HG03175 (cell line): ENCODE data around the gene TMEM168.
"Not testable (repeated sequence)": the region's sequence is repeated elsewhere in the genome, so short reads cannot be mapped to it uniquely, and the experiment has no call there.

Source experiments
- ATAC-seq: cut with Tn5 transposase; IDR thresholded peaks from one replicate; pipeline ENCODE4 v1.9.1; 2021; ENCODE audit warnings: mild to moderate bottlenecking, moderate library complexity; ENCODE audit not compliant: unreplicated experiment

TMEM168 gene

GRCh38 chr7:112789817-112790585 lies at the start of gene TMEM168:
TMEM168 (minus strand) TSS chr7:112790393; CDS start chr7:112784825, 5,568 bp downstream.
- ATAC-seq, result peak; percentile 85

DNA sequence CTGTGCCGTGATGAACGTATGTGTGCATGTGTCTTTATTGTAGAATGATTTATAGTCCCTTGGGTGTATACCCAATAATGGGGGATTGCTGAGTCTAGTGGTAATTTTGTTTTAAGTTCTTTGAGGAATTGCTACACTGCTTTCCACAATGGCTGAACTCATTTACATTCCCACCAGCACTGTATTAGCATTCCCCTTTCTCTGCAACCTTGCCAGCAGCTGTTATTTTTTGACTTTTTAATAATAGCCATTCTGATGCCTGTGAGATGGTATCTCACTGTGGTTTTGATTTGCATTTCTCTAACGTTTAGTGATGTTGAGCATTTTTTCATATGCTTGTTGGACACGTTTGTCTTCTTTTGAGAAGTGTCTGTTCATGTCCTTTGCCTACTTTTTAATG lies 45.7 kb upstream of the TMEM168 start:
- not testable (repeated sequence) for ATAC-seq

DNA sequence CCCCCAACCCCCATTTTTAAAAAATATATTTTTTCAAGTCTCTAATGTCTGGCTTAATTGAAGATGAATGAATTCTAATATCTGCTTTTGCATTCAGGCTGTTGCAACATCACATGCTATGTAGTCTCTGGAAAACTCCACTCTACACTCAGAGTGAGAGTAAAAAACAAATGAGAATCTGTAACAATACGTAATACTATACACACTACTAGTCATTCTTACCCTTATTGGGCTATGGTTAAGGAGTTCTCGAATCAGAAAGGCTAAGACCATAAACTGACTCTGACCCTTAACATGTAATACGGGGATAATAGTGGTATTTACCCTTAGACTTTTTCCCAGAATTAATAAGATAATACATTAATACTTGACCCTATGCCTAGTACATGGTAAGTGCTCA lies 42.9 kb upstream of the TMEM168 start:
- no peak for ATAC-seq

GRCh38 chr7:112830769-112831168 lies 40.6 kb upstream of the TMEM168 start:
- ATAC-seq, result no peak

GRCh38 chr7:112828696-112829095 lies 38.5 kb upstream of the TMEM168 start:
- ATAC-seq, result no peak

DNA sequence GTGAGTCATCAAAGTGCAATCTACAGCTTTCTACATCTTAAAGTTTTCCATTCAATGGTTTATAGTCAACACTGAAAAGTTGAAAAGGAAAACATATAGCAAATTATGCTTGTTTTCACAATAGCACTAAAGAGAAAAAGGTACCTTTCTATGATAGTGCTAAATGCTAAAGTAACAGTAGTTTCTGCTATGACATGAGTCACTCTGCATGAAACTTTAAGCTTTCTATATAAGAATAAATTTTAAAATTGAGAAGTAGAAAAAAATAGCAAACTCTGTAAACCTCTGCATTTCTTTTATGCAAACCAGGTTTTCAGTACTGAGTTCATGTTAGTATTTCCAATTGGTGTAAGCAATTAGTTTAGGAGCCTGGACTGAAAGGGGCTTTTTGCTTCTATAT lies 31.2 kb upstream of the TMEM168 start:
- no peak for ATAC-seq

DNA sequence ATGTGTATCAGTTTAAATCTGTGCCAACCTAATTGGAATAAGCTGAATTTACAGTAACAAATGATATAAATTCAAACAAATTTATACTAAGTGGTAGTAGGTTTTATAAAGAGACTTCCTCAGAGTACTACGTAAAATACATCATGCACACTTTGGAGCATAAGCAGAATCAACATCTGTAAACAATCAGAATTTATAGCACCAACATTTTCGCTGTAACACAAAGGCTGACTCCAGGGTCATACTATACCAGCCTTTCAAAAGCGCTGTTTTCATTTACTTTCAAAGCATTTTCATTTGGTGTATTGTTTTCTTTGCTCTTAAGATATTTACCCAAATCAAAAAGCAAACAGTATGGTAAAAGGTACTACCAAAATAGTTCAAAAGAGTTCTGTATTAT lies 29.3 kb upstream of the TMEM168 start:
- no peak for ATAC-seq

DNA sequence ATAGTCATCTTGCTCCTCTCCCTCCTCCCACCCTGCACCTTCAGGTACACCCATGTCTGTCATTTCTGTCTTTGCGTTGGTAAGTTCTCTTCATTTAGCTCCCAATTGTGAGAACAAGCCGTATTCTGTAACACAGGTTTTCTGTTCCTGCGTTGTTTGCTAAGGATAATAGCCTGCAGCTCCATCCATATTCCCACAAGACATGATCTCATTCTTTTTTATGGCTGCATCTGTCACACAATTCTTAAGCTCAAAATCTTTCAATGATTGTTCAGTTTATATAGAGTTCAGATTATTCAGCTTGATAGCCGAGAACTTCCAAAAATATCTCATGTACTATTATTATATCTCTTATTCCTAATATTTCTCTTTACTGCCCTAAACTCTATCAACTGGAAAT lies 16.0 kb upstream of the TMEM168 start:
- ATAC-seq, result no peak

GRCh38 chr7:112802406-112802805 lies 12.2 kb upstream of the TMEM168 start:
- ATAC-seq, result no peak

- ATAC-seq, result no peak
These were observed 10.3 kb upstream of the TMEM168 start for GRCh38 chr7:112800486-112800885.

GRCh38 chr7:112799448-112800120 lies 9.4 kb upstream of the TMEM168 start:
- ATAC-seq, result no peak

- ATAC-seq, result no peak
These were observed 8.3 kb upstream of the TMEM168 start for GRCh38 chr7:112798274-112799159.

- not testable (repeated sequence) for ATAC-seq
These were observed 6.4 kb upstream of the TMEM168 start for GRCh38 chr7:112796552-112796951.

DNA sequence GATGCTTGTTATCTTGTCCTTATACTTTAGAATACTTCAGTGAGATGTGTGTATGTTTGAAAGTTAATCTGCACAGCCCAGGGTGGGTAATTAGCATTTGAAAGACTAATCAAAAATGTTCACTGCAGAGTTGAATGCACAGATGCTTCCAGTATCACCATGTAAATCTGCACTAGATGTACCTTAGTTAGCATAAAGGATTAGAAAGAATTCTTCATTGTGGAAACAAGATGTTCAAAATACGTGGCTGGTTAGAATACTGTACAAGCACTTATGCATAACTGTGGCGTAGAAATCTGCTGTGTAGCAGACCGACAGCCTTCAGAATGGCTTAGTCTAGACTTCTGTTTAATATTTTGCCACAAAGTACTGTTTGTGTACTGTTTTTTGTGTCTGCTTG lies 2.2 kb upstream of the TMEM168 start:
- no peak for ATAC-seq

DNA sequence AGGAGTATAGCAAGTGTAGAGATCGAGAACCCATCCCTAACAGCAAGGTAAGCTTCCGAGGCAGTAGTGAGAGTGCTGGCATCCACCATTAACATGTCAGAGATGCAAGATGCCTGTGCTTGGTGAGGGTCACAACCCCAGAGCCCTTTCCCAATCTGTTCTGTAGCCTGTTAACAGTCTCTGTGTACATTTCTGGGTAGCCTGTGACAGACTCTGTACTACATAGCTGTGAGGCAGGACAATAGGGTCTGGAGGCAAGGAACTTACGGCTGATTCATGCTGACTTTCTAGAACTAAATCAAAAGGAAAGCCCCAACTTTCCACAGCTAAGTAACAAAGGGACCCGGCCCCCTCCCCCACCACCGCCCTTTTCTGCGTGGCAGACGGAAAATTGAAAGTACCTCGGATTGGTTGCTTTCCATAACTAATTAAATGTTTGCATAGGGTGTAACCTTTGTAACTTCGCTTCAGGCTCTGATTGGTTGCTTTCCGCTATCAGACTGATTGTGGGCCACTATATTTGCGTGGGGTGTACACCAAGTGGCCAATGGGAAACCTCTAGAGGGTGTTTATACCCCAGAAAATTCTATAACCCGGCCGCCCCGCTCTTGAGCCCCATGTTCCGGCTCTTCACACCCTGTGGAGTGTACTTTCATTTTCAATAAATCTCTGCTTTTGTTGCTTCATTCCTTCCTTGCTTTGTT lies 1.4 kb upstream of the TMEM168 start:
- no peak for ATAC-seq

GRCh38 chr7:112790586-112791003 lies 402 bp upstream of the TMEM168 start:
- ATAC-seq, result peak; percentile 71

DNA sequence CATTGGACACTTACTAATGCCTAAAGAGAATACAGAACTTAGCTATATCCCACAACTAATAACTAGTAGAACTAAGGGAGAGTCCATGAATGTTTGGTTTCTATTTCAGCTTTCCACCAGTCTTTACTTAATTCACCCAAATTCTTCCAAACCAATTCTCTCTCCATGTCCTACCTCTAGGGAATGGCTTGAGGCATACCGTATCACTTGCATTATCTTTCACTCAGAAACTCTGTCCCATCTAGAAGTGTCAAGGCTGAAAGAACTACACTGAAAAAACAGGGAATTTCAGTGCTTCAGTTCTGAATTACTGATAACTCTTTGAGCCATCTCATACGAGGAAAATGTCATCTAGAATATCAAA lies 758 bp downstream of the TMEM168 start:
- ATAC-seq, result no peak

DNA sequence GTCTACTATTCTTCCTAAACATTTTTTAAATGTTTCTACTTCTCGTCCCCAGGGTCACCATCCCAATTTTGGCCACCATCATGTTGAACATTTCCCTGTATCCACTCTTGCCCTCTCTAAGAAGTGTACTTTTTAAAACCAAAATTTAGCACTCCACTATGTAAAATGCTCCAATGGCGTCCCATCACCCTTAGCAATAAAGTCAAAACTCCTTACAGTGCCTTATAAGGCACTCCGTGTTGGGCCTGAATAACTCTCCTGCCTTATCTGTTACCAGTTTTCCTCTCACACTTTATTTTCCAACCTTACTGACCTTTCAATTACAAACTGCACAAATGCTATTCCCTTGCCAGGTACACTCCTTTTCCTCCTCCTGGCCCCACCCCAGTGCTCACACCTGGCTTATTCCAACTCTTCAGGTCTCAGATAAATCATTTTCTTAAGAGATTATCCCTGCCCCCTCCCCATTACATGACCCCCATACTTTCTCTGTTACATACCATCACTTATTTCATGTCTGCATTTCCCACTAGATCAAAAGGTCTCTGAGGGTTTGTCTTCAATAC lies 1.3 kb downstream of the TMEM168 start:
- no peak for ATAC-seq

DNA sequence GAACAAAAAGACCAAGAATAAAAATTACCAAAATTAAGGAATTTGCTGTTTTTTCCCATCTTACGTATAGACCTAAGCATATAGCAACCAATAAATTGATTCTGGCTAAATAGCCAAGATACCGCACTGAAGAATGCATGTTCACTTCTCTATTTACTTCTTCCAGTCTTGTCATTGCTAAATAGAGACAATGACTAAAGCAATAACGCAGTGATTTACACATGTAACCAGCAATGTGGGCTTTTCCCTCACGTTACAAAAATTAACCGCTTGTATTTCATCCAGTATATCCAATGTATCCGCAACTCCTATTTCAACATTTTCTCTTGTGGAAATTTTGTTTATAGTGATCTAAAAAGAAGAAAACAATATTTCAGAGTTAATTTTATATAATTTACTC lies 5.6 kb downstream of the TMEM168 start:
- ATAC-seq, result no peak

- ATAC-seq, result peak; percentile 74
These were observed 7.7 kb downstream of the TMEM168 start for GRCh38 chr7:112782498-112782897.

- ATAC-seq, result no peak
These were observed 8.6 kb downstream of the TMEM168 start for GRCh38 chr7:112781558-112781957.
